Erythroblast (primary cell): Measurements from ENCODE around the gene ENDOU.

Source experiments
- DNase-seq, 2 experiments: peaks; one replicate each; lab custom pipeline; 2025; lab: John Stamatoyannopoulos, UW
- GATA1 ChIP-seq: IDR thresholded peaks from 2 replicates; pipeline ENCODE4 v1.6.1; 2011; ENCODE audit warnings: low read depth, mild to moderate bottlenecking, control low read depth, low read length, moderate library complexity
- POLR2A ChIP-seq: IDR thresholded peaks from 2 replicates; pipeline ENCODE4 v1.6.1; 2011; ENCODE audit warnings: mild to moderate bottlenecking, low read length

ENDOU gene

GRCh38 chr12:47731723-47732122 lies 6.4 kb upstream of the ENDOU start:
- no peak for DNase-seq
- no peak for TF ChIP-seq POLR2A
- TF ChIP-seq GATA1, result no peak

GRCh38 chr12:47730341-47730744 lies 5.1 kb upstream of the ENDOU start:
- no peak for DNase-seq
- TF ChIP-seq POLR2A (no peak), GATA1 (no peak)

- TF ChIP-seq POLR2A, result no peak
- TF ChIP-seq GATA1, result no peak
Measured at GRCh38 chr12:47729233-47729632, 3.9 kb upstream of the ENDOU start.

DNA sequence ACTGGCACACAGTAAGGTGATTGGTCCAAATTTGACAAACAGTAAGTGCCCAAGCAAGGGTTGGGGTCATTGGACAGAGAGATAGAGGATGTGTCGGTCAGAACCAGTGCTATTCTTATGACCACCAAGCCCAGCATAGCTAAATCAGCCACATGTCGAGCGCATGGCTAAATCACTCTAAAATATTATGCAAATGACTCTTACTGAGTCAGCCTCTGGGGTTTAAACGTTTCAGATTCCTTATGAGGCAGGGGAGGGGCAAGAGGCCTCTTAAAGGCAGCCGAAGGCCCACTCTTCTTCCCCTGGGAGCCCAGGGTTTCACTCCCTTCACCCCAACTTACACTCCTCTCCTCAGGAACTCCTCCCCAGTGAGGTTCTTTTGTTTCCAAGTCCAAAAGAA lies 603 bp upstream of the ENDOU start:
- no peak for DNase-seq
- no peak for TF ChIP-seq GATA1

More at GRCh38 chr12:47729233-47729632, 3.9 kb upstream of the ENDOU start:
- DNase-seq, result no peak

DNA sequence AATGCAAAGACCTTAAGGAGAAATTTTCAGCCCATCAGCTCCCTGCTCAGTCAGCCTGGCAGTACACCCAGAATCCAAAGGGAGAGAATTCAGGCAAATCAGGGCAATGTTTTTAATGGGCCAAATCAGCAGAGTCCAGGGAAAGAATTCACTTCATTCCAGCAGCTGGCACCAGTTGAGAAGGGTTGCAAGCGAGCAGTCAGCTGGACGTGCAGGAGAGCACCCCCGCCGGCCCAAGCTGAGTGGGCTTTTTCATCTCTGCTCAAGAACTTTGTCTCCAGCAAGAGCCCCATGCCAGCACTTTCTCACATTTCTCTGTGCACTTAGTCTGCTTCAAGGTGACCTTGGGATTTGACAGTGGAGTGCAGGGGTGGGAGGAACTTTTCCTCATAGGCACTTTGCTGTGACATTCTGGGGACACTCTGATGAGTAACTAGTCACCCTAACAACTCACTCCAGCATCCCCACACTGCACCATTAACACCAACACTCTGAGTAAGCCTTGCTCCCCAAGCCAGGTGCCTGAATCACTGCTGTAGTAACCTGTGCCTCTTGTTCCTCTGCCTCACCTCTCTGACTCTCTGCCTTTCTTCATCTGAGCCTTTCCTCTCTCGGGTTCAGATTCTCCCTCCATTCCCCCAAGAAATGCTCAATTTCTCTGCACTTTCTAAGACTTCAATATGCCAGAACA lies 2.2 kb downstream of the ENDOU start:
- TF ChIP-seq POLR2A, result no peak
- TF ChIP-seq GATA1, result no peak
- no peak for DNase-seq

DNA sequence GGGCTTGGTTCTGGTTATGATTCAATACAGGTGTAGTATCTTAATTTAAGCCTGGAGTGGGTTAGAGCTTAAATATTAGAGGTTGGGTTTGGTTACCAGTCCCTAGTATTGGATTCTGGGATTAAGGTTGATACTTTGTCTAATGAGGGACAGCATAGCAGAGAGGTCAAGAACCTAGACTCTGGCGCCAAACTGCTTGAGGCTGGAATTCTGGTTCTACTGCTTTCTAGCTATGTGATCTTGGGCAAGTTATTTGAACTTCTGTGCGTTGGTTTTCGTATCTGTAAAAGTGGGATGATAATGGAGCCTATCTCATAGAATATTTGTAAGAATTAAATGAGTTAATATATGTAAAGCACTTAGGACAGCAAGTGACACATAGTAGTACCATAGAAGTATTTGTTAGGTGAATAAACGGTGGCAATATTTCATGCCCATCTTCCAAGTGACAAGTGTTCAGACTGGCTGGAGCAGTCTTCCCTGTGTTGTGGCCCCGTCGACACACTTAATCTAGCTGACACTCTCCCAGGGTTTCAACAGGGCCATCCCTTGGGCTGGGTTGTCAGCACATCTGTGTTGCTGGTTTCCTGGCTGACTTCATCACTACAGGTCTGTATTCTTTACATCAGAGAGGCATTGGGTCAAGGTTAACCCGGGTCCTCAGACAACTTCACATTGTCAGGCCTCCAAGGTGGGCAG lies 3.0 kb downstream of the ENDOU start:
- DNase-seq, result no peak
- no peak for TF ChIP-seq POLR2A
- no peak for TF ChIP-seq GATA1

DNA sequence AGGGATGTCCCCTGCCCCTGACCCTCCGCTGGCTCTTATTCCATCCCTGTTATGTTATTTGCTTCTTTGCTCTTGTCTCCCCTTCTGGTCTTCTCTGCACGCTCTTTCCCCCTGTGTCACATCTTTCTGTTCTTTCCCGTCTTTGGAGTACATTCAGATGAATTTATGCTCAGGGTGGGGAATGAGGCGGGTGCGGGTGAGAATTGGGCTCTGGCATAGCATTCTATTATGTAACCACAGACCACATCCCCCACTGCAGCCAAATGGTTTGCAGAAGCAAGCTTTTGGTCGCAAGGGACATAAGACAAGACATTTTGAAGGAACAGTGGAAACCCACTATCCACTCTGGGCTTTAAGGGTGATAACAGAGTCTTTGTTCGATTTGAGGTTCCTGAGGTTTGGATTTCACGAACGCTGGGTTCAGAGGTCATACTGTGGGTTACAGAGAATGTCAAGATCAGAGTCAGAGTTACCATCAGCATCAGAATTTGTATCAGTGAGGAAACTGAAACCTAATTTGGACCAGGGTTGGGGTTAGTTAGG lies 3.8 kb downstream of the ENDOU start:
- TF ChIP-seq GATA1 (no peak), POLR2A (no peak)

GRCh38 chr12:47718531-47718930 lies 6.8 kb downstream of the ENDOU start:
- TF ChIP-seq POLR2A (no peak), GATA1 (no peak)
- DNase-seq, result no peak

More for the DNA sequence above, 3.8 kb downstream of the ENDOU start:
- DNase-seq, result no peak

GRCh38 chr12:47717443-47718193 lies 7.7 kb downstream of the ENDOU start:
- DNase-seq, result peak; percentile 78 to 80
- TF ChIP-seq GATA1 (no peak), POLR2A (no peak)

GRCh38 chr12:47717046-47717442 lies 8.2 kb downstream of the ENDOU start:
- TF ChIP-seq POLR2A, result no peak
- no peak for TF ChIP-seq GATA1

GRCh38 chr12:47715877-47716548 lies 9.3 kb downstream of the ENDOU start:
- no peak for DNase-seq
- TF ChIP-seq GATA1 (no peak), POLR2A (no peak)

More at GRCh38 chr12:47717046-47717442, 8.2 kb downstream of the ENDOU start:
- no peak for DNase-seq

- no peak for TF ChIP-seq GATA1
- TF ChIP-seq POLR2A, result no peak
- peak; percentile 85 to 92 for DNase-seq
Measured at GRCh38 chr12:47715393-47715876, 9.9 kb downstream of the ENDOU start.

DNA sequence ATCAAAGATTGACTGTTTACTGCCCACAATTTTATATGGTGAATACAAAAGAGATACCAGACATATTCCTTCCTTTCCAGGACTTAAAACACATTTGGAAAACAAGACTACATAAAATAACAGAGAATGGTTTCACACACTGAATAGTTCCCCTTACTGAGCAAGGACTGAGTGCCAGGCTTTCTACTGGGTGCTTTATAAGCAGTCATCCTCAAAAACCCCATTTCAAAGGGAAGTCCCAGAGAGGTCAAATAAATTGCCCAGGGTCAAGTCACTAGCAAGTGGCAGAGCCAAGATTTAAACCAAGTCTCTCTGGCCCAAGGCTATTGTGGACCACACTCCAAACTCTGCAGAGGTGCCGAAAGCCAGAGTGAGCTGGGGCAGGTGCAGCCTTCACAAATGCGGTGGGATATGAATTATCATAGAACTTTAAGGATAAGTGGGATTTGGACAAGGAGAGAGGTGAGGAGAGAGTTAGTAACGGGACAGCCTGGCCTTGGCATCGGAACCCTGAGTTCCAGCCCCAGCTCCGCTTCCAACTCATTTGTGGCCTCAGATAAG lies 10.4 kb downstream of the ENDOU start:
- TF ChIP-seq GATA1 (no peak), POLR2A (no peak)
- DNase-seq, result no peak
